HG03342 (cell line): Measurements from ENCODE around the gene MAN1B1.

Source experiments
- ATAC-seq: cut with Tn5 transposase; IDR thresholded peaks from one replicate; pipeline ENCODE4 v1.9.1; 2021; ENCODE audit warnings: mild to moderate bottlenecking, moderate library complexity; ENCODE audit not compliant: unreplicated experiment

The MAN1B1 gene

DNA sequence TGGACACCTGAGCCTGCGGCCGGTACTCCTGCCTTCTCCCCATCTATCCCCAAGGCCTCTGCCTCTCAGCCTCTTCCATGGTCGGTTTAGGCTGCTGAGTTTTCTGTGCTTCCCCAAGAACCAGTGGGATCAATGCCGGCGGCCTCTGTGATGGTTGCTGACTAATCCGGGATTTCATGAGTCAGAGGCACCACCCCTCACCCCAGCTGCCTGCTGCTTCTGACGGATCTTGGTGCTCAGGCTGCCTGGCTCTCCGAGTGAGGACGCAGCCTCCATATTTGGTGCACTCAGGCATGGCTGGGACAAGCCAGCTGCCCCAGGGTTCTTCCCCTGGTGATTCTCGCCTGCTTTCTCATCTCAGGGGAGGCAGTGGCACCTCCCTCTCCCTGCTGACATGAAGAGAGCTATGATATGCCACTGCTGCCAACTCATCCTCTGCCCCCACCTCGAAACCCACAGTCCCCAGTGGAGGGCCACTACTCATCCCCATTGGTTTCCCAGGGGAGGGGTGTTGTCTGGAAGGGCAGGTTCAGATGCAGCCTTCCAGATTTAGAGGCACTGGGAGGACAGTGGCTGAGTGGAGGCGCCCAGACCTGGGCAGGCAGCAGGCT, 3.3 kb upstream of the MAN1B1 start:
- ATAC-seq: no peak

DNA sequence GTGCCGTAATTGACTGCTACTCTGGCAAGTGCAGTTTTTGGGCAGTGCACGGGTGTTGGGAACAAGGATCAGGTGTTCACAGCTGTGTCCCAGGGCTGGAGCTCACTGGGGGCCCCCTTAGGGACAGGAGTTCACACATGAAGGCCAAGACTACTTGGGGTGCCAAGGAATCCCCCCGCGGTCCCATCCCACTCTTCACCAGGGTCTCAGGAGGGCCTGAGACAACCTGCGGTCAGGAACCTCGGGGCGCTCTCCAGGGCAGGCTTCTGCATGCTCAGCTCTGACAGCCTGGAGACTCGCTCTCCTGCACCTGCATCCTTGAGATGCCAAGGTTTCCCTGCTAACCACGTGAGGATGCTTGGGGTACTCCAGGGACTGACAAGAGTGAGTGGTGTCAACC, 2.3 kb upstream of the MAN1B1 start:
- ATAC-seq: no peak

DNA sequence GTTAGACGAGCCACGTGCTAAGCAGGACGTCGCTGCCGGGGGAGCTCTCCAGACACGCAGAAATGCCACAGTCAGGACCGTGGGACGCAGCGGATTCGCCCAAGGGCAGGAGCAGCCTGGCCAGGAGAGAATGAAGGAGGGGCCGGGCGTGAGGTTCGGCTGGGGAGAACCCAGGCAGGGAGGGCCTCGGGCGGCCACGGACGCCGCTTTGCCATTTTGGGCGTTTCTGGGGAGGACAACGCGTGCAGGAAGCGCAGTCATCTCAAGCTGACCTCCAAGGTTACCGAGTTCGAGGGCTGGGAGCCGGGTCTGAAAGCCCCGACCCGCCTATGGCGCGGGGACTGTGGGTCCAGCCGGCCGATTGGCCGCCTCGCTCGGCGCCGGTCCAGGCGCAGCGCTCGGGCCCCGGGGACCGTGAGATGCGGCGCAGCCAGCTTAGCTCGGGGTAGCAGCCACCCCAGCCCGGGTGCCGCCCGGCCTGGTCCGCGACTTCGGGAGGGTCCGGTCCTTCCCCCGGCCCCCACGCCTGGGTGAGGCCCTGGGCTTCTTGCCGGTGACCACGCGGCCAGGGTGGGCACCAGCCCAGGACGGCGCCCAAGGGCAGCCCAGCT, 760 bp upstream of the MAN1B1 start:
- ATAC-seq: peak; percentile 8

DNA sequence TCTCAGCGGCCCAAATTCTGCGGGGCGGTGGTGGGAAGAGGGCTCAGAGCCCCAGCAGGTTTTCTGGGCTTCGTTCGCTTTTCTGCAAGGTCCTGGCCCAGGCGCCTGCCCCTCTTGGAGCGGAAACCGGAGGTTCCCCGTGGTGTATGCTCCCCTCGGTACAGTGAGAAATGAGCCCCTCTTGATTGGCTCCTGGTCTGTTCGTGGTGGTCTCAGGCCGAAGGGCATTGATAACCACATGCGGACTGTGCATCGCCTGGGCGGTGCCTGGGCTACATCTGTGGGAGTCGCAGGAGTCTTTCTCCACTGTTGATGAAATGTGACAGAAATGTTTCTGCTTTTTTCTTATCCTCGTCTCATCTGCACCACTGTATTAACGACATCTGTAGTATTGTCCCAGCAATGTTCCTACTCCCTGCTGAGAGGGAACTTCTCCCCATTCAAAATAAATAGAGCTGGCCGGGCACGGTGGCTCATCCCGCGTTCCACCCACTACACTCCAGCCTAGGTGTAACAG, 682 bp downstream of the MAN1B1 start:
- no peak for ATAC-seq

DNA sequence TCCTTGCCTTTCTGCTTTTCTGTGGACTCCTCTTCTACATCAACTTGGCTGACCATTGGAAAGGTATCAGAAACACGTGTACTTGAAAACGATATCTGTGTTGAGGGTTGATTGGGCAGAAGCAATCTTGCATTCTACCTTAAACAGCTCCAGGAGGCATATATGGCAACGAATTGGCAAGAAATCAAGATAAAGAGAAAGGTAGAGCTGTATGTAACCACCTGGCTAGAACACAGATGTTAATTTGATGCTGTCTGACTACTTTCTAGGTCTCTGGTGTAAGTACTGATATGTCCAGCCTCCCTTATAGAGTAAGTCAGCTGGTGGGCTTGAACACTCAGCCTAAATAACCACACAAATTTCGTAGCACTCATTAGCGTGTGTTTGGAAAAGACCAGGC, 1.3 kb downstream of the MAN1B1 start:
- ATAC-seq: no peak

DNA sequence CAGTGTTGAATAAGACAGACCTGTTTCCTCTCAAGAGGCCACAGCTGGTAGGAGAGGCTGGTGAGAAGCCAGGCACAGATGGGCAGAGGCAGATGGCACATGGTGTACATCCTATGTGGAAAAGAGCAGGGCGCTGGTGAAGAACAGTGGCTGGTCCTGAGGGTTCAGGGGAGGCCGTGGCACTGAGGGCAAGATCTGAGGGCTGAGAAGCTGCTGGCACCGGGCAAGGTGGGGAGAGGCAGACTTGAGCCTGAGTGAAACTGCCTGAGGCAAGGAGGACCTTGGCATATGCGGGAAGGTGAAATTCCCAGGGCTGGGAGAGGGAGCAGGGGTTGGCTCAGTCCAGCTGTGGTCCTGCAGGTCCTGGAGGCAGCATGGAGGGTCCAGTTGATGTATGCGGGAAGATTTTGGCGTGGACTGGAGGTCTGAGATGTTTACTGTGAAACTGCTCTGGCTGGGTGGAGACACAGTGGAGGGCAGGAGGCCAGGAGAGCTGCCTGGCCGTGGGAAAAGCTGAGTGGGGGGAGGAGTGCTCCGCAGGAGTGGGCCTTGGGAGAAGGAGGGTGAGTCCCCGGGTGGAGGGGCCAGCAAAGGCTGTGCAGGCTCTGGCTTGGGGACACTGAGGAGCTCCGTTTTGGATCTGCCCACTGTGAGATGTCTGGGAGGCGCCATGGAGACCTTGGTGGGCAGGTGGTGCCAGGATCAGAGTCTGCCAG, 2.6 kb downstream of the MAN1B1 start:
- no peak for ATAC-seq

DNA sequence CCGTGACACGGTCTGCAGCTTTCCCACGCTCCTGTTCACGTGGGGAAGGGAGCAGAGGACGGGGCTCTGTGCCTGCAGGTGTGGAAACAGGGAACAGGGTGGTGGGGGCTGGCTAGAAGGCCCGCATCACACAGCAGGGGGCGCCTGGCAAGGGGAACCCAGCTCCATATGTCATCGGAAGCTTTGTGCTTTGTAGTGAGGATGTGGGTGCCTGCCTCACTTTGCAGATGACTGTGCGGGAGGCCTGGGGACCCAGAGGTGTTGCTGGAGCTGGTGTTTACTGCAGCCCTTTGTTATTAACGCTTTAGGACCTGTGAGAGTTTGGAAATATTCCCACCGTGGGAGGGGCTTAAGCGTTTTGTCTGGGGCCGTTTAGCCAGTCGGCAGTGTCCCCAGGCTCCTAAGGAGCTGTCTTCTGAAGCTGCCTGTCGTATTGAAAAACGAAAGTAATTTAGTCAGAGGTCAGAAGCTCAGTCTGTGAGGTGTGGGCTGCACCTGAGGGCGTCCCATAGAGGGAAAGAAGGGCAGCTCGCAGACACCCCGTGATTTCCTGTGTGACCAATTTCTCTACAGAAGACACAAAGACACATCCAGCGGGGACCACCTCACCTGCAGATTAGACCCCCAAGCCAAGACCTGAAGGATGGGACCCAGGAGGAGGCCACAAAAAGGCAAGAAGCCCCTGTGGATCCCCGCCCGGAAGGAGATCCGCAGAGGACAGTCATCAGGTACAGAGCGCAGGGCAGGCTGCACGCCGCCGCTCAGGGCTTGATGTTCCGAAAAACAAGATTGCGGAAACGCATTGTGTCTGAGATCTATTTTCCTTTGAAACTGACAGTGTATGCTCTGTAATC, 9.1 kb downstream of the MAN1B1 start:
- ATAC-seq: peak; percentile 79

DNA sequence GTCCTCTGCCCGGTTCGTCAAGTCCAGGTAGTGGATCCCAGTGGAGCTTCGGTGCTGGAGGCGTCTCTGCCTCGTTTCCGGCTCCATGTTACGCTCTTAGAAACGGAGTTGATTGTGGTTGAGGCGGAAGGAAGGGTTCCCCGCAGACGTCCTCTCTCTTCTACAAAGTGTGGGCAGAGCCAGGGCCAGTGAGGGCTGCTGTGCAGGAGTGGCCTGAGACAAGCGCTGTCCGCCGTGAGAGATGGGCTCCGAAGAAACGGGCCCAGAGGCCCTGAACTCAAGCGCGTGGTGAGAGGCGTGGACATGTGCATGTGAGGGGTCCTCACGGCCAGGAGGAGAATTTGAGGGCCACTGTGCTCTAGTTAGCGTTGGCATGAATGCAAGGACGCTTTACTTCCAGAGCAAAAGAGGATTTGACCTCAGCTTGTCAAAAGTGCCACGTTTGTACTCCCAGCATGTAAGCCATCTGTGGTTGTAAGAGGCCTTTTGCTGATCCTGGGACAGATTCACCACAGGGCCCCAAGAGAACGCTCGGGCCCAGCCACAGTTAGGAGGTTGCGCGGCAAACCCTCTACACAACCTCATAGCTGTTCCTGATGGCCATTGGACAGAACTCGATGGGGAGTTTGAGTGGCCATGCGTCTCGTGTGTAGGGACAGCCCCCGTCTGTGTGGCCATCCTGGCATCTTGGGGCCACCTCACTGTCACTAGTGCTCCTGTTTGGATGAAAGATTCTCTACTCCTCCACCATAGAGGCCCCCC, 10.2 kb downstream of the MAN1B1 start:
- no peak for ATAC-seq

DNA sequence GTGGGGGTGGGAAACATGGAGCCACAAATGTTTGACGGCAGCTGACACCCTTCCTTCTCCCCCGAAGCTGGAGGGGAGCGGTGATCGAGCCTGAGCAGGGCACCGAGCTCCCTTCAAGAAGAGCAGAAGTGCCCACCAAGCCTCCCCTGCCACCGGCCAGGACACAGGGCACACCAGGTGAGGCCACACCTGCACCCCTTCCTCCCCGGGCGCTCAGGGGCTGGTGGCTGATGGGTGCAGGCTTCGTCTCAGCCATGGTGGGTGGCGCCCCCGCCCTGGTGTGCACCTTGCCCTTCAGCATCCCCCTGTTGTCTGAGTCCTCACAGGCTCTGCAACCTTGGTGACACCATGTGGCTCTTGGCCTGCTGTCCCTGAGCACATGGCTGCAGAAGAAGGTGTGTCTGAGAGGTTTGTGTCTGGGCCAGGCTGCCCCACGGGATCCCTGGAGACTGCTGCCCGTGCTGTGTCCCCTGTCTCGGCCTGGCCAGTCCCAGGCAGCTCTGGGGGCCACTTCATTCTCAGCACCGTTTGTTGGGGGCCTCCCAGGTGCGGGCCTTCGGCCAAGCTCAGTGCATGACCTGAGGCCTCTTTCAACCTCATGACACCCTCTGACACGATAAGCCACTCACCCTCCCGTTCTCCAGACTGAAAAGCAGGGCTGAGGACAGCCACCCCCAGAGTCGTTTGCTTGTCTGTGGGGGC, 11.1 kb downstream of the MAN1B1 start:
- ATAC-seq: no peak

DNA sequence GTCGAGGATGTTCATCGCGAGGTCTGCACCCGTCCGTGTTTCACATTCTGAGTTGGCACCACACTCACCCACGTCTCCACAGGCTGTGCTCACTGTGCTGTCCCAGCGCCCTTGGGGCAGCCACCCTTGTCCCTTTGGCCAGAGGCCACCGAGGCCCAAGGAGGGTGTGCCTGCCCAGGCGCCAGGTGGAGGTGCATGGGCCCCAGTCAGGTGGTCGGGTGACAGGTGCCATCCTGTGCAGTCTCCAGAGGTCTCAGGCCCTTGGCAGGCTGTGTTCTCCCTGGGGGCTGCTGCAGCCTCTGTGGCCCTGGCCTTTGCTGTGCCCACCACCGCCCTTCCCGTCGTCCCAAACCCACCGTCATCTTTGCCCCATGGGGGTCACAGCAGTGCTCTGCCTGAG, 12.4 kb downstream of the MAN1B1 start:
- no peak for ATAC-seq

DNA sequence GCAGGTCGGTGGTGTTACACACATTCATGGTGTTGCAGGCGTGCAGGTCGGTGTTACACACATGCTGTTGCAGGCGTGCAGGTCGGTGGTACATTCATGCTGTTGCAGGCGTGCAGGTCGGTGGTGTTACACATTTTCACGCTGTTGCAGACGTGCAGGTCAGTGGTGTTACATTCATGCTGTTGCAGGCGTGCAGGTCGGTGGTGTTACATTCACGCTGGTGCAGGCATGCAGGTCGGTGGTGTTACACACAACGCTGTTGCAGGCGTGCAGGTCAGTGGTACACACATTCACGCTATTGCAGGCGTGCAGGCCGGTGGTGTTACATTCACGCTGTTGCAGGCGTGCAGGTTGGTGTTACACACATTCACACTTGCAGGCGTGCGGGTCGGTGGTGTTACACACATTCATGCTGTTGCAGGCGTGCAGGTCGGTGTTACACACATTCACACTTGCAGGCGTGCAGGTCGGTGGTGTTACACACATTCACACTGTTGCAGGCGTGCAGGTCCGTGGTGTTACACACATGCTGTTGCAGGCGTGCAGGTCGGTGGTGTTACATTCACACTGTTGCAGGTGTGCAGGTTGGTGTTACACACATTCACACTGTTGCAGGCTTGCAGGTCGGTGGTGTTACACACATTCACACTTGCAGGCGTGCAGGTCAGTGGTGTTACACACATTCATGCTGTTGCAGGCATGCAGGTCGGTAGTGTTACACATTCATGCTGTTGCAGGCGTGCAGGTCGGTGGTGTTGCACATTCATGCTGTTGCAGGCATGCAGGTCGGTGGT, 16.6 kb downstream of the MAN1B1 start:
- ATAC-seq: no peak

DNA sequence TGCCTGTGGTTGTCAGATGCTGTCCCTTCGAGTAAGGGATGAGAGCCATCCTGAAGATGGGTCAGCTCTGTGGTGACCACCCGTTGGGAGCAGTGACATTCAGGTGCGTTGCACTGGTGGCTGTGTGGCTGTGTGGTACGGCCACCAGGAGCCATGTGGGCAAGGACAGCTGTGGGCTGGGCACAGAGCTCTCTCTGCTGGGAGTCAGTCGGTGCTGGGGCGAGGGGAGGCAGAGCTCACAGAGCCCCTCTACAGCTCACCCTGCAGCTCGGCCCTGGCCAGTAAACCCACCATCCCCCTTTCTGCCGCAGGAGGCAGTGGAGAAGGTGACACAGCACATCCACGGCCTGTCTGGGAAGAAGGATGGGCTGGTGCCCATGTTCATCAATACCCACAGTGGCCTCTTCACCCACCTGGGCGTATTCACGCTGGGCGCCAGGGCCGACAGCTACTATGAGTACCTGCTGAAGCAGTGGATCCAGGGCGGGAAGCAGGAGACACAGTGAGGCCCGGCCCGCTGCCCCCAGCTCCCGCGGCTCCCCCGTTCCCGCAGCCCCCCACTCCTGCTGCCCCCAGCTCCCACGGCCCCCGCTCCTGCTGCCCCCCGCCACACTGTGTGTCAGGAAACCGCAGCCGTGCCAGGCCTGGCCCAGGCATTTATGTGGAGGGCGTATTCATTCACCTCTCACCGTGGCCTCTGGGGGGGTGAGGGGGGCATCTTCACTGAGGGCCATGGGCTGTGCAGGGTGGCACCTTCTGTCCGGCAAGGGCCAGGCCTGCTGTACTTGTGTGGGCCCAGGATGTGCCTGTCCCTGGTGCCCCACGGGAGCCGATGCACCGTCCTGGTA, 19.3 kb downstream of the MAN1B1 start:
- no peak for ATAC-seq

DNA sequence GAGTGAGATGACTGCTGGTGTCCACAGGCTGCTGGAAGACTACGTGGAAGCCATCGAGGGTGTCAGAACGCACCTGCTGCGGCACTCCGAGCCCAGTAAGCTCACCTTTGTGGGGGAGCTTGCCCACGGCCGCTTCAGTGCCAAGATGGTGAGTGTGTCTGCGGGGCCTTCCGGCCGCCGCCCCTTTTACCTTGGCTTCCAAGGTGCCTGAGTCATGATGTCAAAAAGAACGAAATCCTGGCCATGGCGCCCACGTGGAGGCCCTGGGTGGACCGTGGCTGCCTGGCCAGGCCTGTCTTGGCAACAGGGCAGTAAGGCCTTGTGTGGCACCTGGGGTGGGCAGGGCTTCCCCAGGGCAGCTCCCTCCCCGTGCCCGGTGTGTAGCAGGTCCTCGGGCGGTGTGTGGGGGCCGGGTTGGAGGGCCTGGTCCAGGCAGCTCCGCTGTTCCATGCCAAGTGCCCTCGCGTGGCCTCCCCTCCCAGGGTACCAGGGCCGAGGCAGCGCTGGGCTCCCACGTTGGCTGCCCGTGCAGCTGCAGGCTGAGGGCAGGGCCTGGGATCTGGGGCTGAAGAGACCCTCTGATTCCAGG, 20.0 kb downstream of the MAN1B1 start:
- no peak for ATAC-seq

DNA sequence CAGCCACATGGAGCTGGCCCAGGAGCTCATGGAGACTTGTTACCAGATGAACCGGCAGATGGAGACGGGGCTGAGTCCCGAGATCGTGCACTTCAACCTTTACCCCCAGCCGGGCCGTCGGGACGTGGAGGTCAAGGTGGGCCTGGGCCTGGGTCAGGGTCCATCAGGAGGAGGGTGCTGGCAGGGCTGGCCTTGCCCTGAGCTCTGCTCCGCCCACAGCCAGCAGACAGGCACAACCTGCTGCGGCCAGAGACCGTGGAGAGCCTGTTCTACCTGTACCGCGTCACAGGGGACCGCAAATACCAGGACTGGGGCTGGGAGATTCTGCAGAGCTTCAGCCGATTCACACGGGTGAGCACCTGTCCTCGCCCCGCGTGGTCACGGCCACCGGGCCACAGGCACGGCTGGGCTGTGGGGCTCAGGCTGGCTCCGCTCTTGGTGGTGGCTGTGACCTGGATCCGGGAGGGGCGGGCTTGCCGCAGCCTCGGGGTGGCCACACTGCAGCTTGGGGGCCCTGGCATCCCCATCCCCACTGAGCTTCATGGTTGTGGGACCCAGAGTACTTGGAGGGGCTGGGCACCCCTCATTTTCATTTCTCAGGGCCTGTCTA, 20.6 kb downstream of the MAN1B1 start:
- ATAC-seq: no peak

DNA sequence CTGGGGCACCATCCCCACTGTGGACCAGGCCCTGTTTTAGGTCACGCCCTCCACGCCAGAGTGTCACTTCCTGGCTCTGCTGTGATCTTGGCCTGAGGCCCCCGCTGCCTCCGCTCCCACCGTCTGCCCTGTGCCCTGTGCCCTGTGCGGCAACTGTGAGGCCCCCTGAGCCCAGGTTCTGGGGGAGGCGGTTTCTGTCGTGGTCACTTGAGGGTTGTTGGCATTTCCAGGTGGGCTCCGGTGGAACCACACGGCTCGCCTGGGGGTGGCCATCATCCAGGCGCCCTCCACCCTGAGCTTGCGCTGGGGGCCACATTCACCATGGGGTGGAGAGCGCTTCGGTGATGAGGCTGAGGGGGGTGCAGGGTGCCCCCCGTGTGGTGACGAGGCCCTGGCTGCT, 21.2 kb downstream of the MAN1B1 start:
- no peak for ATAC-seq

DNA sequence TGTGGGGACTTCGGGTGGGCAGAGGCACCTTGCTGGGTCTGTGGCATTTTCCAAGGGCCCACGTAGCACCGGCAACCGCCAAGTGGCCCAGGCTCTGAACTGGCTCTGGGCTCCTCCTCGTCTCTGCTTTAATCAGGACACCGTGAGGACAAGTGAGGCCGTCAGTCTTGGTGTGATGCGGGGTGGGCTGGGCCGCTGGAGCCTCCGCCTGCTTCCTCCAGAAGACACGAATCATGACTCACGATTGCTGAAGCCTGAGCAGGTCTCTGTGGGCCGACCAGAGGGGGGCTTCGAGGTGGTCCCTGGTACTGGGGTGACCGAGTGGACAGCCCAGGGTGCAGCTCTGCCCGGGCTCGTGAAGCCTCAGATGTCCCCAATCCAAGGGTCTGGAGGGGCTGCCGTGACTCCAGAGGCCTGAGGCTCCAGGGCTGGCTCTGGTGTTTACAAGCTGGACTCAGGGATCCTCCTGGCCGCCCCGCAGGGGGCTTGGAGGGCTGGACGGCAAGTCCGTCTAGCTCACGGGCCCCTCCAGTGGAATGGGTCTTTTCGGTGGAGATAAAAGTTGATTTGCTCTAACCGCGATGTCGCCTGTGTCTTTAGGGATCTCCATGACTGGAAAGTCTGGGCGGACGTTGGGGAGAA, 21.9 kb downstream of the MAN1B1 start:
- no peak for ATAC-seq
